NCI-H1436 (cell line): Measurements from ENCODE around the gene EPHA5.

Experiments used
- DNase-seq: peaks from one replicate; lab custom pipeline; 2025; lab: John Stamatoyannopoulos, UW

Gene EPHA5

GRCh38 chr4:65624651-65625050, 45.6 kb downstream of the EPHA5 start:
- DNase-seq = no peak

DNA sequence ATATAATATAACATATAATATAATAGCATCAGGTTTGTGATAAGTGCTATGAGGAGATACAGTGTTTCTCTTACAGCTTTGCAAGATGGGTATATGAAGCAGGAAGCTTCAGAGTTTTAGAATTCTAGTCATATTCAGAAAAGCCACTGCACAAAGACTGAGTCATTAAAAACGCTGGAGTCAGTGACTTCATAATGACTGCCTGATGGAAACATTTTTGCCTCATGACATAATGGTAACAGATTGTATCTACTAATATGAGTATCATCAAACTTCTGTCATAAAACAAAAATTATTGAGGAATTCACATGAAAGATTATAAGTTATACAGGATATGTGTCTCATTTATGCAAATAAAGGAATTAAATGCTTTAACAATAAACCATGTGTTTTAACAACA, 46.8 kb downstream of the EPHA5 start:
- no peak for DNase-seq

- DNase-seq = no peak
Observed at GRCh38 chr4:65617416-65617815, 52.9 kb downstream of the EPHA5 start.

GRCh38 chr4:65604515-65604914, 65.8 kb downstream of the EPHA5 start:
- no peak for DNase-seq

DNA sequence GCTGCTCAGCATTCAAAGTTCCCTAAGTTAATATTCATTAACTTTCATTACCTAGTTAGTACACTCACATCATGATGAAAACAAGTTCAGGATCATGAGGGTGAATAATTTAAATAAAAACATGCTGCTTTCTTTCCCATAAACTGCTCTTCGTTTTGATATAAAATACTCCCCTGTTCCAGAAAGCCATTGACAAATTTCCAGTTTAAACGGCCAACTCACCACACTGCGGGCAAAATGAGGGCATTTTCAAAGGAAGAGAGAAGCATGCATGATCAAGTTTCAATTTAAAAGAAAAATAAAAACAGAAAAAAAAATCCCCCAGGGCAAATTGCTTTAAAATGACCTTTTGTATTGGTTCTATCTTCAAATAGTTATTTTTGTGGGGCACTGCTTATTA, 69.6 kb downstream of the EPHA5 start:
- no peak for DNase-seq

DNA sequence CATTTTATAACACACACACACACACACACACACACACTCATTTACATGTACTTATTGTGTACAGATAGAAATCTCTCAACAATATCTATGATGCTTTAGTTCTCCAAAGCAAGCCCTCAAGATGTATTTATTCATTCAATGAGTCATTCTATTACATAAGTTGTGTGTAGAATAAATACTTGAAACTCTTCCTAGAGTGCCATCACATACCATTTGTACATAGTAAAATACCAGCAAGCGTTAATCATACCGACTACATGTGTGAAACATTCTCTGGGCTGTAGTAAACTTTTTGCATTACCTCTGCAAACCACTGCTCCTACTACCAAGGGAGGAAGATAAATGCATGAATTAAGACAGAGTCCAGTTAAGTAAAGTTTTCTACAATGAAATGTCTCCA, 70.9 kb downstream of the EPHA5 start:
- DNase-seq = no peak

DNA sequence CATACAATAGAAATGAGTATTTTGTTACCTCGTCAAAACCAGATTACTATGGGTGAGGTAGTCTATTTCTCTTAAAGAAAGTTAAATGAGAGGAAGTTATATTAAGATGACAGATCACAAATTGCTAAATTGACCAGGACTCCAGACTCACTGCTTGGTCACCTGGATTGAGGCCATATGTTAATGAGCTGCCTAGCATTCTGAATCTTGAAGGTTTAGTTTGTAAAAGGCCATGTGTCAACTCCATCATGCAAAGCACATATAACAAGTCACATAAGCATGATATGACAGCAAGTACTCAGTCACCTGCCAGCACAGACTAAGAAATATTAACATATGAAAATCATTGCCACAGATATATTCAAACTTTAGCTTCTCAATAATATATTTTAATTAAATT, 72.6 kb downstream of the EPHA5 start:
- no peak for DNase-seq

DNA sequence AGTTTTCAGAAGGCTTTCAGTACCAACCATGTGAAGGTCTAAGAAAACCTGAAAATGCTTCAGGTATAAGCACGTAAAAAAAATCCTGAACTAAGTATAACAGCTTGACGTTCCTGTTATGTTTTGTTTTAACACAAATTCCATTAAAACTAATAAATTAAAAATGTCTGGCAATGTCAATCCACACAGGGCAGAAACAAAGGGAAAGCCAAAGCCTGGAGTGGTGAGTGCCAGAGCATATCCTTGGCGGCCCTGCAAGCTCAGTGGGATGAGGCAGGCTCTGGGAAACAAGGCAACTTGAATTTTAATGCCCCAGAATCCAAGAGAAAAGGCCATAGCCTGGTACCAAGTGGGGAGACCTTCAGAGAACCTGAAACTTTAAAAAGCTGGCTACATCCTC, 78.2 kb downstream of the EPHA5 start:
- no peak for DNase-seq

GRCh38 chr4:65589921-65590320, 80.4 kb downstream of the EPHA5 start:
- DNase-seq = no peak

GRCh38 chr4:65589331-65589730, 81.0 kb downstream of the EPHA5 start:
- no peak for DNase-seq

- no peak for DNase-seq
Observed at GRCh38 chr4:65580551-65580950, 89.7 kb downstream of the EPHA5 start.

- no peak for DNase-seq
Observed at GRCh38 chr4:65566473-65566872, 103.8 kb downstream of the EPHA5 start.

DNA sequence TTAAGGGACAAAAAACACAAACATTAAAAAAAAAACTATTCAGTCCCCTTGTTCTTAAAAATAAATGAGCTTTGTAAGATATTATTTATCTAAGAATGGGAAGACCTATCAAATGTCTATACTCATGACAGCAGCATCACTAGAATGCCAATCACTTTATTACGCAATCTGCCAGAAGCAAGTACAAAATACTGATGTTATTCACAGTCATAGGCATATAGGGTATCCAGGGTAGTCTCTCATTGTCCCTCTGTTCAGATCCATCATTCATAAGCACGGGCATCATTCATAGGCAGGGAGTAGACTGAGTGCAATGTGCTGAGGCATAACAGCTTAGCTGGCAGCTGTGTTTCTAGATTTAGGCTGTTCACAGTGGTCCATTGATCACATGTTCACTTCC, 109.1 kb downstream of the EPHA5 start:
- DNase-seq = no peak

DNA sequence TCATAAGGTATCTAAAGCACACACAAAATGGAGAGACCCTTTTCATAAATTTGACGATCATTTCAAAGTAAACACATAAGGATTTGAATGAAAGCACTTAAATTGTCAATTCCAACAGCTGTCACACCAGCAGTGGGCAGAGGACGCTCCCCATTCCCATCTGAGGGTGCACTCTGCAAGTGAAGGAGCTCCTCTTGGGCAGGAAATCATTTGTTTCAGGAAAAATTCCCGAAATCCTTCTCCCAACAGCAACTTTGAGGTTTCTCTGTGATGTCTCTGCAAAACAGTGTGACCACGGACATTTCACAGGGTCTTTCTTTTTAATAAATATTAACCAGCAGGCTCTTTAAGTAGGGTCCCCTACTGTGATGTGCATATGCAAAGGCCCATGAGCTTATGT, 111.0 kb downstream of the EPHA5 start:
- DNase-seq = no peak

GRCh38 chr4:65552057-65552456, 118.2 kb downstream of the EPHA5 start:
- DNase-seq = no peak

DNA sequence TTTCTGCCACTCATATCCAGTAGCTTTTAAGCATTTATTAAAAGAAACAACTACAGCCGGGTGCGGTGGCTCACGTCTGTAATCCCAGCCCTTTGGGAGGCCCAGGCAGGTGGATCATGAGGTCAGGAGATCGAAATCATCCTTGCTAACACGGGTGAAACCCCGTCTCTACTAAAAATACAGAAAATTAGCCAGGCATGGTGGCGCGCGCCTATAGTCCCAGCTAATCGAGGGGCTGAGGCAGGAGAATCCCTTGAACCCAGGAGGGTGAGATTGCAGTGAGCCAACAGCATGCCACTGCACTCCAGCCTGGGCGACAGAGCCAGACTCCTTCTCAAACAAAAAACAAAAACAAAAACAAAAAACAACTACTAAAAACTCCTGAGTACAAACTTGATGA, 119.8 kb downstream of the EPHA5 start:
- DNase-seq = no peak

DNA sequence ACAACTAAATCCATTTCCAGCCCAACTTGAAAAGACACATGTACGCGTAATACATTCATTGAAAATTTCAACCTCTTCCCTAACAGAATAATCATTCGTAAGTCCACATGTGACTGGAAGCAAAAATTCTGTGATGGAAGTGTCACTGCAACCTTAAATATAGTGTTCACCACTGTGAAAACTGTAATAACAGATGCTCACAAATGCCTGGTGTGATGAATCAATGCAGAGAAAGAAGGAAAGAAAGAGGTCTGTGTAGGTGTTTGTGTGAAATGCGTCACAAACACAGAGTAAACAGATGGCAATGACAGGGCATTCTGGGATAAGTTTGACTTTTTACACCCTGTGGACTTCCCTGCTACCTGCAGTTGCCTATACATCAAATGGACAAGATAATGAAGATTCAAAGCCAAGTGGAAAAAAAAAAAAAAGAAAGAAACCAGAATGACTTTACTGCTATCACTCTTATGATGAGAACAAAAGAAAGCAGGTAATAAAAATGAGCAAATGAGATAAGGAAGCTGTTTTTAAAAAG, 123.3 kb downstream of the EPHA5 start:
- DNase-seq = no peak

DNA sequence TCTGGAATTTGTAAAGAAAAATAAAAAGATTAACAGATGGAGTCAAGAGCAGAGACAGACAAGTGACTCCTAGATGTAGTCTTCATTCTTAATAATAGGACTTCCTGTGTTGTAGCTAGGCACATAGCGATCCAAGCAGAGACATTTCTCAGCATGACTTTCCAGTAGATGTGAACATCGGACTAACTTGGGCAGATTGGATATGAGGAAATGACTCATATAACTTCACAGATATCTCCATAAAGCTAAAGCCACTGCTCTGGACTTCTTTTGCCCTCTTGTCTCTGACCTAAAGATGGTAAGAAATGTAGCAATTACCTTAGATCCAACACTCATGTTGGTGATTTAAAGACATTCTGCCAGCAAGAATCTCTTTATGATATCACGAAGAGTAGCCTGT, 131.7 kb downstream of the EPHA5 start:
- DNase-seq = no peak

- no peak for DNase-seq
Observed at GRCh38 chr4:65535113-65535512, 135.2 kb downstream of the EPHA5 start.

DNA sequence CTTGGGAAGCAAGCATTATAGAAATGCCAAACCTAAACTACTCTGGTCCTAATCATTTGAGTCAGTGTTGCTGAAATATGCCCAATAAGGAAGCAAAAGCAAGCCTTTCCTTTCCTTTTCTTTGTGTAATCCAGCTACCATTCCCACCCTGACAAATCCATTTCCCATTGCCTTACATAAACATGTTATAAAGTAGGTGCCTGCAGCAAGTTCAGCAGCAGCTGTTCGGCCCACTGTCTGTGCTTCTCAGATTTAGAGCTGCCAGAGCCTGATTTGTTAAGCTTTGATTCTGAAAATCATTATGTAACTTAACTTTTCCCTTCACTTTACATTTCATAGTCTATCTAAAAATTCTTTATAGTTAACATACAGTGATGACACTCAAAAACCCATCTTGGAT, 148.6 kb downstream of the EPHA5 start:
- DNase-seq = no peak

- no peak for DNase-seq
Observed at GRCh38 chr4:65515646-65516045, 154.6 kb downstream of the EPHA5 start.

GRCh38 chr4:65510976-65511375, 159.3 kb downstream of the EPHA5 start:
- DNase-seq = no peak

- no peak for DNase-seq
Observed at GRCh38 chr4:65508168-65508567, 162.1 kb downstream of the EPHA5 start.

GRCh38 chr4:65502131-65502701, 168.1 kb downstream of the EPHA5 start:
- no peak for DNase-seq

GRCh38 chr4:65498606-65499005, 171.7 kb downstream of the EPHA5 start:
- DNase-seq = no peak
